DOHH2 (cell line): ENCODE results near the gene TACC2.

Source experiments
- H3F3A ChIP-seq: fragments of 200-600 bp; sonication (generic), shearing (Covaris generic); 2 replicates; pipeline ENCODE4 v1.6.0; 2016; ENCODE audit warnings: antibody characterized with exemption, mild to moderate bottlenecking; ENCODE audit not compliant: control insufficient read depth, insufficient read depth
- H3K27ac ChIP-seq: fragments of 200-600 bp; sonication (generic); 2 replicates; pipeline ENCODE4 v1.5.1; 2014; ENCODE audit warnings: low read depth, mild to moderate bottlenecking, low read length, moderate library complexity
- H3K27me3 ChIP-seq: fragments of 200-600 bp; sonication (generic); 2 replicates; pipeline ENCODE4 v1.6.1; 2014; ENCODE audit warnings: mild to moderate bottlenecking, low read length, mixed read lengths; ENCODE audit not compliant: control insufficient read depth
- H3K36me3 ChIP-seq: fragments of 200-600 bp; sonication (generic); 2 replicates; pipeline ENCODE4 v1.6.1; 2014; ENCODE audit warnings: mild to moderate bottlenecking, low read length, moderate library complexity, mixed read lengths; ENCODE audit not compliant: control insufficient read depth
- H3K4me1 ChIP-seq: fragments of 200-600 bp; sonication (generic); 2 replicates; pipeline ENCODE4 v1.6.1; 2014; ENCODE audit warnings: mild to moderate bottlenecking, low read length, mixed read lengths; ENCODE audit not compliant: control insufficient read depth
- H3K4me2 ChIP-seq: fragments of 200-600 bp; sonication (generic); 2 replicates; pipeline ENCODE4 v1.6.0; 2014; ENCODE audit warnings: mild to moderate bottlenecking, low read length, moderate library complexity
- H3K4me3 ChIP-seq: fragments of 200-600 bp; sonication (generic); 2 replicates; pipeline ENCODE4 v1.5.1; 2014; ENCODE audit warnings: mild to moderate bottlenecking, low read length, mixed read lengths
- H3K79me2 ChIP-seq: fragments of 200-600 bp; sonication (generic); 2 replicates; pipeline ENCODE4 v1.6.1; 2014; ENCODE audit warnings: mild to moderate bottlenecking, low read length, mixed read lengths; ENCODE audit not compliant: control insufficient read depth
- H3K9me2 ChIP-seq: fragments of 200-600 bp; sonication (generic); replicated peaks from 2 replicates; pipeline ENCODE4 v1.6.1; 2014; ENCODE audit warnings: mild to moderate bottlenecking, low read length, mixed read lengths; ENCODE audit not compliant: control insufficient read depth
- H3K9me3 ChIP-seq: fragments of 200-600 bp; sonication (generic); 2 replicates; pipeline ENCODE4 v1.6.1; 2014; ENCODE audit warnings: antibody characterized with exemption, low read length, mixed read lengths; ENCODE audit not compliant: control insufficient read depth, insufficient read depth
- H4K20me1 ChIP-seq: fragments of 200-600 bp; sonication (generic); 2 replicates; pipeline ENCODE4 v1.6.0; 2014; ENCODE audit warnings: low read depth, mild to moderate bottlenecking, antibody characterized with exemption, low read length, moderate library complexity; ENCODE audit not compliant: control insufficient read depth, insufficient read depth
- EZH2phosphoT487 ChIP-seq: fragments of 200-600 bp; sonication (generic); IDR thresholded peaks from 2 replicates; pipeline ENCODE4 v1.6.1; 2017; ENCODE audit warnings: borderline replicate concordance, mild to moderate bottlenecking, antibody characterized with exemption, low read length, moderate library complexity, mixed read lengths
- TF ChIP-seq, protein P1 (sequence below): fragments of 200-600 bp; sonication (generic); IDR thresholded peaks from one replicate; pipeline ENCODE4 v1.5.1; 2014; ENCODE audit warnings: antibody characterized with exemption, mild to moderate bottlenecking, low read depth, low read length; ENCODE audit not compliant: poor library complexity, severe bottlenecking

The TACC2 gene

DNA sequence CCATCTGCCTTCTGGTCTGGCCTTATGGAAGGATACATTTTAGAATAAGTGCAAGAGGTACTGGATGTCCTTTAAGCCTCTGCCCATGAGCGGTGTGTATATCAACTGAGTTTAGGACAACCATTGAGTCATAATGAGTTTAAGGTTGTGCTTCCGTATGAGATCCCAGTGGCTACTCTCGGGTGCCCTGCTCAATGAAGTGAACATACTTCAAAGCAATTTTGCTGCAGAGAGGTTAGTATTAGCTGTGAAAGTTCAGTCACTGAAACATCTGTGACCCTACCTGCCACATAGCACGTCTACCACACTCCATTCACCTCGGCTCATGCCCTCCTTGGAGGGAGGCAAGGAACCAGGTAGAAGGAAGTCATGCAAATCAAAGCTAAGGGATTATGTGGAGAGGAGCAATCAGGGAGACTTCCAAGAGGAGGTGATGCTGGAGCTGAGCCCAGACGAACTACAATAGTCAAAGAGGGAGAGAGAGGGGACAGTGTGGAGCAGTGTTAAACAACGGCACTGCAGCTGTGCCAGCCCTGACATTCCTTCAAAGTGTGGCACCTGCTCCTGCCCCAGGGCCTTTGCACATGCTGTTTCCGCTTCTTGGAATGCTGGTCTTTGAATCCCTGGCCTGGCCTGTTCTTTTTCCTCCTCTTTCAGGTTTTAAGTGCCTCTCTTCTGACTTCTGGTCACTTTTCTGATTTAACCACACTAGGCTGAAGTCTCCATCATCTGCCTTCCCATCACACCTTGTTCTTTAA lies 307.6 kb downstream of the TACC2 start:
- no peak overlapping the region for H3K27ac ChIP-seq
- no peaks in the 10 kb centered on the region for H3K79me2 ChIP-seq
- H3K4me2 ChIP-seq = no peak overlapping the region
- no peaks in the 10 kb centered on the region for H3F3A ChIP-seq
- H3K36me3 ChIP-seq = no peaks in the 10 kb centered on the region
- H3K27me3 ChIP-seq = peaks cover 17% of the 10 kb centered on the region
- no peak for TF ChIP-seq EZH2phosphoT487
- TF ChIP-seq, protein P1, sequence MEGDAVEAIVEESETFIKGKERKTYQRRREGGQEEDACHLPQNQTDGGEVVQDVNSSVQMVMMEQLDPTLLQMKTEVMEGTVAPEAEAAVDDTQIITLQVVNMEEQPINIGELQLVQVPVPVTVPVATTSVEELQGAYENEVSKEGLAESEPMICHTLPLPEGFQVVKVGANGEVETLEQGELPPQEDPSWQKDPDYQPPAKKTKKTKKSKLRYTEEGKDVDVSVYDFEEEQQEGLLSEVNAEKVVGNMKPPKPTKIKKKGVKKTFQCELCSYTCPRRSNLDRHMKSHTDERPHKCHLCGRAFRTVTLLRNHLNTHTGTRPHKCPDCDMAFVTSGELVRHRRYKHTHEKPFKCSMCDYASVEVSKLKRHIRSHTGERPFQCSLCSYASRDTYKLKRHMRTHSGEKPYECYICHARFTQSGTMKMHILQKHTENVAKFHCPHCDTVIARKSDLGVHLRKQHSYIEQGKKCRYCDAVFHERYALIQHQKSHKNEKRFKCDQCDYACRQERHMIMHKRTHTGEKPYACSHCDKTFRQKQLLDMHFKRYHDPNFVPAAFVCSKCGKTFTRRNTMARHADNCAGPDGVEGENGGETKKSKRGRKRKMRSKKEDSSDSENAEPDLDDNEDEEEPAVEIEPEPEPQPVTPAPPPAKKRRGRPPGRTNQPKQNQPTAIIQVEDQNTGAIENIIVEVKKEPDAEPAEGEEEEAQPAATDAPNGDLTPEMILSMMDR = no peak
- H3K4me1 ChIP-seq = peaks cover 5% of the 10 kb centered on the region
- H3K4me3 ChIP-seq = no peak overlapping the region
- no peaks in the 10 kb centered on the region for H3K9me2 ChIP-seq
- no peaks in the 10 kb centered on the region for H3K9me3 ChIP-seq
- no peaks in the 10 kb centered on the region for H4K20me1 ChIP-seq

DNA sequence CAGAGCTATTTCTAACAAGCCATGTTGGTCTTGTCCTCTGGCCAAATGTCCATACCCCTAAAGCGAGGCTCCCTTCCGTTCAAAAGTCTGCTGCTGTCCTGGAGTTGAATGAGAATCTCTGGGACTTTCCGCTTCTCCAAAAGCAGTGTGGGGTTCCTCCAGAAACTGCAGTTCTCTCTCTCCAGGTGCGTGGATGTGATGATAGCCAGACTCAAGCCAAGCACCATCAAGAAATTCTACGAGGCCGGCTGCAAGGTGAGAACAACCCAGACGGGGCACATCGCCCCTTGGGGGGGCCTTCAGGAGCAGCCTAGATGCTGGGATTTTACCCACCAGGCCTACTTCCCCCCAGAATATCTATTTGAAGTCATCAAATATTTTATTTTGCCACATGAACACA lies 308.6 kb downstream of the TACC2 start:
- Histone ChIP-seq H4K20me1 (no peaks in the 10 kb centered on the region), H3K36me3 (no peaks in the 10 kb centered on the region), H3K4me1 (peaks cover 5% of the 10 kb centered on the region), H3K27ac (no peak overlapping the region), H3K9me2 (no peaks in the 10 kb centered on the region), H3K27me3 (peaks cover 14% of the 10 kb centered on the region), H3K4me2 (no peak overlapping the region), H3K4me3 (no peak overlapping the region), H3F3A (no peaks in the 10 kb centered on the region), H3K9me3 (no peaks in the 10 kb centered on the region), H3K79me2 (no peaks in the 10 kb centered on the region)
- no peak for TF ChIP-seq EZH2phosphoT487
- TF ChIP-seq, protein P1 = no peak

DNA sequence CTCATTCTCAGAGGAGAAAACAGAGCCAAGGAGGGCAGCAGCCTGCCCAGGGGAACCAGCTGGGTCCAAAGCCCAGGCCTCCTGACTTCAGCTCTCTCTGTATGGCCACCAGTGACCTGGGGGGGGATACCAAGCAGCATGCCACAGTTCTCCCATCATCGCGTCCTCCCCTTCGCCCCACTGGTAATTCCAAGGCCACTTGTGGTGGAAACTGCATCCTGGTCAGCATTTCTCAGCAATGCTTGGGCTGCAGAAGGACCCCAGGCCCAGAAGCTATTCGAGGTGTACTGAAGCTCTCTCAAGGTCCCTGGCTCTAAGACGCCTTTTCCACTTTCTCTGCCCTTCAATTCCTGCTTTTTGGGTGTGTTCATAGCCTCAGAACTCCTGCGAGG lies 309.2 kb downstream of the TACC2 start:
- TF ChIP-seq EZH2phosphoT487 = no peak
- TF ChIP-seq, protein P1 = no peak
- Histone ChIP-seq H3K9me2 (no peaks in the 10 kb centered on the region), H3K4me1 (peaks cover 5% of the 10 kb centered on the region), H3K9me3 (no peaks in the 10 kb centered on the region), H4K20me1 (no peaks in the 10 kb centered on the region), H3K27me3 (peaks cover 12% of the 10 kb centered on the region), H3K4me2 (no peak overlapping the region), H3K27ac (no peak overlapping the region), H3K79me2 (no peaks in the 10 kb centered on the region), H3K36me3 (no peaks in the 10 kb centered on the region), H3F3A (no peaks in the 10 kb centered on the region), H3K4me3 (no peak overlapping the region)
